SIG-M5 treated with dmso at 0.1 percent for 504 hours (cell line): ENCODE results near the gene SERP2.

Experiments
- DNase-seq: peaks from one replicate; lab custom pipeline; 2025; ENCODE audit not compliant: unreplicated experiment; lab: John Stamatoyannopoulos, UW

The SERP2 gene

DNA sequence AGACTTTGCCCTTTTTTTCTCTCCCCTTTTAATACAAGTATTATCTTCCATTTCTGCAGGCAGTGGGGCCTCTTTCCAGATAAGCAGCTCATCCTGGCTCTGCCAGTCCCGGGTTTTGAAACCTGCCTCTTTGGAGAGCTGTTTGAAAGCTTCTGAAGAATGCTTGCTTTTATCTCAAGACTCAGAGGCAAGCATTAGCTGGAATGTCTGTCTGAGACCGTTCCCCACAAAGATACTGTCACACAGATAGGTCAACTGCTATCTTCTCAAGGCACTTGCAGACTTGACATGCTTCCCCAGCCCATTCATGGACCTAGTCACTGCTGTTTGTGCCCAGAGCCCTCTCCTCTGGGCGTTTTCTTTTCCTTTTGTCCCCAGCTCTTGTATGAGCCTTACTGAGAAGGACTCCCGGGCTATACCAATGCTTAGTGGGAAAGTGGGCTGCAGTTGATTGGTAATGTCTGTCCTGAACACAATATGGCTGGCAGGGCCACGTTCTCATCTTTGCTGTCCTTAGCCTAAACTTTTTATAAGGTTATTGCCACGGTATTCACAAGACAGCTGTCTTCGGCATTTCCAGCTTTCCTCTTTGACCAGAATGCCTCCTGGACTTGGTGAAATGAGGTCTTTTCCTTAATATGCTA is 13.4 kb downstream of the SERP2 start:
- DNase-seq: no peak

DNA sequence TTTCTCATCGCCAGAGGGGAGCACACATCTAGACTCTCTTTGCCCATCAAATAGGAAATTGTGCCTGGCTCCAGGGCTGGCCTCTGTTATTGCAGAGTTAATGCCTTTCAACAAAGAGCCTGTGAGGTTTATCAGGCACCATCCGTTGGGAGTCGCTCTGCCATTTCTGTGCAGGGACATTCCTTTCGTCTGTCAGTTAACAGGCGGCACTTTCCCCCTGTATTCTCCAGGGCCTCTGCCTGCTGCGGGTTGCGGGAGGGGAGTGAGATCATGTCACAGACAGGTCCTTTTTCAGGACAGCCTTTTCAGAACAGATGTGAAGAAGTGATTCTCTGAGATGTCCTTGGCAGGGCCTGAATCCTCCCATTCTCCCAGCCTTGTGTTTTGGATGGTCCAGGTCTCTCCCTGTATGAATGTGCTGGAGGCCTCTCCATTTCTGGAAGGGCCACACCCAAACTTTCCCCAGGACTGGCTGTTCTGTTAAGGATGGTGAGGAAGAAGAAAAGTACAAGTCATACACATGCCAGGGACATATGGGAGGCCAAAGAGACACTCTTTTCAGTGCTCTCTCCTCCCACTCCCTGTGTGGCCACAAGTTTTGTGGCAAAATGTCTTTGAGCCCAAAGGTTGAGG is 14.9 kb downstream of the SERP2 start:
- no peak for DNase-seq

DNA sequence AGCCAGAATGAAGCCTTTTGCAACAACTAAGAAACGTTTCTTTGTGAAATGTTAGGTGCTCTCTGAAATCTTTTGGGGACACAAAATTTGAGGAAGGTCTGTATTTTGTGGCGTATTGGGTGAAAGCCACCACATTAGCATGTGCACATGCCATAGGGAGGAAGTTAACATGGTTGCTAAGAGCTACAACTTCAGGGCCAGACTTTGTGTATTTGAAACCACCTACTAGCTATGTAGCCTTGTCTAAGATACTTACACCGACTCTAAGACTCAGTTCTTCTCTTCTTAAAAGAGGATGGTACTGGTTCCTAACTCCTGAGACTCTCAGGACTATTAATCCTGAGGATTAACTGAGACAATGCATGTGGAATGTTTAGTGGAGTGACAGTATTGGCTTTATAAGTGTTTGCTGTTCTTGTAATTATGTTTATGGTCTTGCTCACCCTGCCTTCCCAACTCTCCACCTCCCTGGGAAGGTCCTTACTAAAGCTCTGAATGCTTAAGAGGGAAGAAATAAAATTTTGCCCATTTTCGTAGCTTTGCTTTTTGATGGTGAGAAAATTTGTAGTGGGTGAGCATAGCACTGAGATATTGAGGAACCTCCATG is 15.5 kb downstream of the SERP2 start:
- DNase-seq: no peak

DNA sequence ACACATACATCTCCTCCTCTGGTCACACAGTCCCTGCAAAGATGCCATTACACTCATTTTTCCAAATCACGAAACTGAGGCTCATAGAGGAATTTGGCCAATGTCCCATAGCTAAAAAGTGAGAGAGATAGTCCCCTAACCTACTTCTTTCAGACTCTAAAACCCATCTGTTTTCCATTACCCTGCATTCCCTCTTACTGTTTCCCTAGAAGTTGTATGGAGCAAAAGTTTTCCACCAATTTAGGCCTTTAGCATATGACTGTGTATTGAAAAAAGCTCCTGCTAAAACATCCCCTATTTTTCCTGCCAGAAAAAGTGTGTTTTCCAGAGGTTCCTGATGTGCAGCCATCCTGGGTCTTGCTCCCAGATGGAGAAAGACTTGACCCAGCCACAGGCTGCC is 16.3 kb downstream of the SERP2 start:
- DNase-seq: no peak

DNA sequence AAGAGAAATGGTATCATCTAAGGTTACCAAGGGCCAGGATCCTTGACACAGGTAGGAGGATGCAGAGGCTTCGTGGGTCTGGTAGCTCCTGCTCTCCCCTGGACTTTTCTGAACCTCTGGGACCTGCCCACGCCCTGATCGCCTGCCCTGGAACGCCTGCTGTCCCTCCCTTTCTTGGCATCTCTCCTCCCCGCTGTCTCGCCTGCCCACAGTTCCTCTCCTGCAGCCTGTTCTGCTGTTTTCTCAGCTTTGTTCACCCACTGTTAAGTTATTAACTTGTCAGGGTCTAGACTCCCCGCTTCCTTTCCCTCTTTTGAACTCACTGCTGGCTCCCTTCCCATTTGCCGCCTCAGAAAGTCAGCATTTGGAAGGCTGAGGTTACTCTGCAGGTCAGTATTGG is 19.8 kb downstream of the SERP2 start:
- DNase-seq: no peak

DNA sequence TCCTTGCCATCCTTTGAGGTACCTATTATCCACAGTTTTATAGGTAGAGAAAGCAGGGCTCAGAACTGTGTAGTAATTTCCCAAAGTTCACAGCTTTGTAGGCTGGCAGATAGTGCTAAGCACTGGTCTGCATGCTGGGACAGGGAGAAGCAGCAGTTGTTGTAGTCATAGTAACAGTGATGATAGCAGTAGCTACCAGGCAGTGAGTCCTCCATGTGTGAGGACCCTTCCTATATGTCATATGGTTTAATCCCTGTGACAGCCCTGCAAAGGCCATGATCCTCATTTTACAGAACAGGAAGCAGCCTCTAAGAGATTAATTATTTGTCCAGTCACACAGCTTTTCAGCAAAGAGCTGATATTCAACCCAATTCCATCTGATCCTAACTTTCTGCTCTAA is 21.0 kb downstream of the SERP2 start:
- DNase-seq: no peak

DNA sequence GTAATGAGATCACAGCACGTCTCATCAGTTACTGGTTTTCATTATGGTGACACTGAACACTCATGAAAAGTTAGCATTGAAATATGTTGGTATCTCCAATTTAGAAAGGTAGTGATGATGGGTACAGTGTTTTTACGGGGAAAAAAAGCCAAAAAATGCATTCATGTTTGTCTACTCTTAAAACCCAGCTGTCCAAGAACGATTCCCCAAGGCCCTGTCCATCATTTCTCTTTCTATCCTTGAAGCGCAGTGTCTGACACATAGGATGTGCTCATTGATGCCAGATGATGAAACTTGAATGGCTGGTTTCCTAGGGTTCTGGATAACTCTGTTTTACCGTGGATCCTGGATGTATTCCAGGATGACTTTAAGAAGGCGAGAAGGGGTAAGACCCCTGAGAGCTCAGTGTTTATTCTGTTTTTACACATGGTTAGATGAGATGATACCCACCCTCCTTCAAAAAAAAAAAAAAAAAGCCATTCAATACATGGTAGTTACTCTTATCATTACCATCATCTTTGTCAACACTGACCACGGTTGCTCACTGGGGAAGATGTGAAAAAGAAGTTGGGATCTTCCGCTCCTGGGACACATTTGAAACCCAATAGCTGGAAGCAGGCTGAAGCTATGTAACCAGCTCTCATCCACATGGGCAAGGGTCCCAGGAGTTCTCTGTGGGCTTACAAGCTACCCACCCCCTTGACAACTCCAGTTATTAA is 22.5 kb downstream of the SERP2 start:
- DNase-seq: no peak

DNA sequence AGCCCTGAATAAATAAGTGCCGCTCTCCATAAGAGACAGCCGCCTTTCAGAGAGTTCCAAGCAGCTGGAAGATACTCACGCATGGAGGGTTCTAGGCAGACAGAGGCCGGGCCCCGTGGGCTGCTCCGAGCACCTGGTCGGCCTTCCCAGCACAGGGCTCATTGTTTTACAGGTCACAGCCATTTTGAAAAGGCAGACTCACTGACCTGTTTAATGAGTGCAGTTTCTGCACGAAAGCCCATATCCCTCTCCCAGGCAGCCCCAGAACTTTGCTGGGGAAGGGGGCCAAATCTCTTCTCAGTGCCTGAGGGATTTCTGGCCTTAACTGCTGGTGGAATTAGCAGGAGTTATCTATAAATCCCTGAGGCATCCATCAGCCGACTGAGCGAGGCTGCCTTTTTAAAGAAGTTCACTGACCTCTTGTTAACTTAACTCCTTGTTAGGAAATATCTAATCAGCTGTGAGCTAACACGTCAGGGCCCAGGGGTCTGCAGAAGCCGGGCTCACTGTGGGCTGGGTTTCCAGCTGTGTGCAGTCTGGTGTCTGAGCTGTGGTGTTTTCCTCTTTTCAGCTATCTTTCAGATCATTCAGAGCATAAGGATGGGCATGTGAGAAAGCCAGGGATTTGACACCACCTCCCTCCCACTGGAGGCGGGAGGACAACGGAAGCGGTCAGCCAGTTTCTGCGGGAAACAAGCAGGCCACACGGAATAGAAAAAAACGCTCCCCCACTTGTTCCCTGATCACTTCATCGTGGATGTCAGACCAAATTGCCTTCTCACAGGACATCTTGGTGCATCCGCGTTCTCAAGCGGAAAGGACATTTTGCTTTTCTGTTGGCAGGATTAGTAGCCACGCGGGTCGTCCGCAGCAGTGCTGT is 23.3 kb downstream of the SERP2 start:
- no peak for DNase-seq

DNA sequence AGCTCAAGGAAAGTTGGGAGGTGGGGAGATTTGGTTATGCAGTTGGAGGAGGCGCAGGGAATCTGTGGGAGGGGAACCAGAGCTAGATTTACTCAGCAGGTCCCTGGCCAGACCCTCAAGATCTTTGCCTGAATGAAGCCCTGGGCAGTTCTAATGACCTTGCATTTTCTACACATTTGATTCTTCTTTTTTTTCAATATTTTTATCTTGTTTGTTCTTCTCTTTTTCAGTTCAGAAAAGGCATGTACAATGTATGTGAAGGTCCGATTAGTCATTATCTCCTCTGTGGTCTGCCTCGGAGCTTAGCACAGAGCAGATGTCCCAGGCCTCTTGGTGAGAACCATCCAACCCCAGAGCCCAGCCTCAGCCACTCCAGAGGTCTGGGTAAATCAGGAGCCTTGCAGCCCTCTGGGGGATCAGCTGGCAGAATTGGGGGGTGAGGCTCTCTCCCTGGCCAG is 24.2 kb downstream of the SERP2 start:
- no peak for DNase-seq

DNA sequence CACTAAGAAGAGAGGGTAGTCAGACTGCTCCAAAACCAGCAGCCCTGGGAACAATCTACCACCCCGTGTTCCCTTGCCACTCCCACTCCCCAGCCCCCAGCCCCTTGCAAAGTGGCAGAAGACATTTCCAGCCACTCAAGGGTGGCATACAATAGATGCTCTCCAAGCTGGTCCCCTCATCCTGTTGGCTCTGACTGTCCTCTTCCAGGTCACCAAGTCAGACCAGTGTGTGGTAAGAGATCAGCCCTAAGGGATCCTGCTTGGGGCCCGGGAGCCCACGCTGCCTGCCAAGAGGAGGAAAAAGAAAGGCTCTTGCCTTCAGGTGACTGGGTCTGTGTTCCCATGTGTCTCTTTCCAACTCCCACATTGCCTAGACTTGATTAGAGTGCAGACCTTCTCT is 25.0 kb downstream of the SERP2 start:
- no peak for DNase-seq

DNA sequence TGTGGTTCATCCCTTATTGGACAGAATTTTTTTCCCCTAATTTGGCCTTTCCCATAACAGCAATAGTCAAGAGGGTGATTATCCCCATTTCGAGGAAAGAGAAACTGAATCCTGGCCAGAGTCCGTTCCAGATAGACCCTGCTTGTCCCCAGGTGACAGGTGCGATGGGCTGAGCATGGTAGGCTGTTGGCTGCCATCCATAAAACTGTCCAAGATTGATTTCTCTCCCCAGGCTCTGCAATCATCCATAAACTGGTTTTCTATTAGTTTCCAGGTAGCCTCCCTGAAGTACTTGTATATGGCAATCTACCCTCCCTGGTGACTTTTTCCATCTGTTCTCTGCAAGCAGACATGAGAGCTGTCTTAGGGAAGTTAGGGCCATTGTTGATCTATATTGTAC is 25.4 kb downstream of the SERP2 start:
- DNase-seq: no peak

DNA sequence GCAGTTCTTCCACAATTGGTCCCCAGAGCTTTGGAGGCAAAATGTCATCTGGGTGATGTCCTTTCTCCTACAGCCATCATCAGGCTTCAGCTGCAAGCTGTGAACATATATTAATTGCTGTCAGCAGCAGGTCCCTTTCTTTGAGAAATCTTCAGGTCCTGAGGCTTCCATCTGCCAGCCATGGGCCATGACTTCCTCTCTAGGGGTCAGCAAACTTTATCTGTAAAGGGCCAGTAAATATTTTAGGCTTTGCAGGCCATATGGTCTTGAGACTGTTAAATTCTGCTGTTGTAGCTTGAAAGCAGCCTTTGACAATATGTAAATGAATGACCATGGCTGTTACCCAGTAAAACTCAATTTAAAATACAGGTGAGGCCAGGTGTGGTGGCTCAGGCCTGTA is 27.1 kb downstream of the SERP2 start:
- DNase-seq: no peak

DNA sequence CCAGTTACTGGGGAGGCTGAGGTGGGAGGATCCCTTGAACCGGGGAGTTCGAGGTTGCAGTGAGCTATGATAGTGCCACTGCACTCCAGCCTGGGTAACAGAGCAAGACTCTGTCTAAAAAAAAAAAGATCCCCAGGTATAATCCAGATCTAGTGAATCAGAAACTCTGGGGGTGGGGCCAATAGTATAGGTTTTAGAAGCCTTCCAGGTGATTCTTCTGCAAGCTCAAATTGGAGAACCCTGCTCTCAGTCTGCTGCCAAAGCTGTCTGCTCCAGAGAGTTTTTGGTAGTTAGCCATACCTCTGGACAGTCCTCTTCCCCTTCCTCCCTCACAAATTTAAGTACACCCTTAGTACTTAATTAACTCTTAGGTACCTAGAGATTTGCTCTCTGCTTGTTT is 28.0 kb downstream of the SERP2 start:
- no peak for DNase-seq

DNA sequence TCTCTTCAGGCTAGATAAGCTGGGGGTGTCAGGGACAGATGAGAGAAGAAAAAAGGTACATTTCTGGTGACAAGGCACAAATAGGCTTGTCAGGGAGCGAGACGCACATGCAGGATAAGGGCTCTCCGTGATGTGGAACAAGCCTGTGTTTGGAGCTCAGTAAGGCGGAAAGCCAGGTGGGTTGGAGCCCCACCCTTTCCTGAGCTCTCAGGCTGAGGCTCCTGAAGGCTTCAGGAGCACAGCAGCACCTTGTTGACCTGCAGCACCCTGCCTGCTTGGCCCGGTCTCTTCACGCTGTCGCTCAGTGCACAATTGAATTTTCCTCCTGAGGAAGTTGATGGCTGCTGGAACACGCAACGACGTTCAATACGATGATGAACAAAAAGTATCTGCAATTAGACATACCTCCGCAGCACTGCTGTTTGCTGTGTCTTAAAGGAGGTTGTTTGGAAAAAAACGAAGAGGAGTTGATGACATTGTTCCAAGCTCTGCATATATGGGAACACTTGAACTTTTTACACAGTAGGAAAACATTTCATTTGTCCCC is 29.3 kb downstream of the SERP2 start:
- DNase-seq: no peak

DNA sequence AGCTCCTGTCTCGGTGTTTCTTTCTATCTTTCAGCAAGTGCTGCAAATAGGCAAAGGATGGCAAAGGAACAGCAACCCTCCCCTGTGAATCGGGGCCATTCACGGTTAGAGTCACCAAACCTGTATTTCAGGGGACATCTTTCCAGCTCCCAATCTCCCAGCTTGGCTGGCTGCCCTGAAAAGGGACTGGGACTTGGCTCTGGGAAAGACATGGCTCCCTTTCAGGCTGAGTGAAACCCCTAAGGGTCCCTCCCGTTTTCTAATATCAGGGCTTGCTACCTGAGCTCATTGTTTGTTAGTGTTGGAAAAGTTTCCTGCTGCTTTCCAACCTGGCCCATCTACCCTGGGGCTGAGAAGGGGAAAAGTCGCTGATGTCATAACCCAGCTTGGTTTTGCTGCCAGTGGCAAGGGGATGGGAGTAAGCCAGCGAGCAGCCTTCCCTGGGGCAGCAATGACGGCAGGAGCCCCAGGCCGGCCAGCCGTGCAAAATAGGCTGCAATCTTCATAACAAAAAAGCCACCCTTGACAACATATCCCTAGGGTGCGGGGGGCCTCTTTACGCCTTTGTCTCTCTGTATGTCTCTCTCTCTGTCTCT is 29.9 kb downstream of the SERP2 start:
- DNase-seq: no peak

DNA sequence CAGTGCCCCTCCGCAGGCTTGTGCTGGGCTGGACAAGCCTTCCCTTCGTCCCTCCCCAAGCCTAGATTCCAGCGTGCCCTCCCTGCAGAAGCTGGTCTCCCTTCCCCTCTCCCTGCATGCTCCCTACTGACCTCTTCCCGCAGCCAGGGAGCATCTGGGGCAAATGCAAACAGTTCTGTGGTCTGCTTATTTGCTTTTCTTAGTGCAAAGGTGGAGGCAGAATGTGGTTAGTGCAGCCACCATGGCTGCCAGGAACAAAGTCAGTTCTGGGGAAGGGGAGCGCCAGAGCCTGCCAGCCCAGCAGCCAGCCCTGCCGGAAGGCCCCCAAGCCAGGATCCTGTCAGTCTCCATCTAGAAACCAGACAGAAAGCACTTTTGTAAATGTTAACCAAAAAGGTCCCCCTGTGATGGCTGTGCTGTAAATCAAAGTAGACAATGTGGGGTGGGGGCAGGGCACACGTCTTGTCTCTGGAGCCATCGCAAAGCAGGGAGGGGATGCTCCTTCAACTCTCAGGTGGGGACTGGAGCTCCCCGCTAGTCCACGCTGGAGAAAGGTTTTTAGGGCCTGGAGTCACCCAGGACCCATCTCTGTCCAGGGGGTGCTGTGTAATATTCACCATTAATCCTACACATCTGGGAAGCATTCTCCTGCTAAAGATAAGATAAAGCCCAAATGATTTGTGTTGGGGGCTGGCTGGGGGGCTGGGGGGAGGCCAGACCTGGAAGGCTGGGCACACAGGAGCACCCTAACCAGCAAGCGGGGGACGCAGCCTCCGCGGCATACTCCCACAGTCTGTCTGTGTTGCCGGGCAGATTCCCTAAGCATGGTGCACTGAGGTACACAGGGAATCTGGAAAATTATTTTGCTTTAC is 30.9 kb downstream of the SERP2 start:
- no peak for DNase-seq

DNA sequence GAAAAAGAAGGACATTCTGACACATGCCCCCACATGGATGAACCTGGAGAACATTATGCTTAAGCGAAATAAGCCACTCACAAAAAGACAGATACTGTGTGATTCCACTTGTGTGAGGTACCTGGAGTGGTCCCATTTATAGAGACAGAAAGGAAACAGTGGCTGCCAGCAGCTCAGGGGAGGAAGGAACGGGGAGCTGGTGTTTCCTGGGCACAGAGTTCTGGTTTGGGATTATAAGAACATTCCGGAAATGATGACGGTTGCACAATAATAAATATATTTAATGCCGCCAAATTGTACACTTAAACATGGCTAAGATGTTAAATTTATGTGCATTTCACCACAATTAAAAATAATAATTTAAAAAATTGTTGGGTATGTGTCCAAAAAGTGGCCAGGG is 33.0 kb downstream of the SERP2 start:
- DNase-seq: no peak

DNA sequence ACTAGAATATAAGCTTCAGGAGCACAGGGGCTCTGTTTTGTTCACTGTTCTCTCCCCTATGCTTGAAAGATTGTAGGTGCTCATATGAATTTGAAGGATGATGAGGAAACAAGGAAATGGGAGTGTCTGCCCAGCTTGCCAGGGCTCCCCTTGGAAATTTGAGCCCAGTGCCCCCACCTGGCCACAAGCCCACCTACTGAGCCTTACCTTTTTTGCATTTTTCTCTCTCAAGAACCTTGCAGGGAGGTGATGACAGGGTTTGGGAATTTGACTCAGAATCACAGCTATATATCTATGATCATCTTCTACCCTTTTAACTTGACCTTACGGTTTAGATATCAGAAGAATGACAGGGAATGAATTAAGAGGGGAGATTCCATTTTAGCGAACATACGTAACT is 33.8 kb downstream of the SERP2 start:
- no peak for DNase-seq

DNA sequence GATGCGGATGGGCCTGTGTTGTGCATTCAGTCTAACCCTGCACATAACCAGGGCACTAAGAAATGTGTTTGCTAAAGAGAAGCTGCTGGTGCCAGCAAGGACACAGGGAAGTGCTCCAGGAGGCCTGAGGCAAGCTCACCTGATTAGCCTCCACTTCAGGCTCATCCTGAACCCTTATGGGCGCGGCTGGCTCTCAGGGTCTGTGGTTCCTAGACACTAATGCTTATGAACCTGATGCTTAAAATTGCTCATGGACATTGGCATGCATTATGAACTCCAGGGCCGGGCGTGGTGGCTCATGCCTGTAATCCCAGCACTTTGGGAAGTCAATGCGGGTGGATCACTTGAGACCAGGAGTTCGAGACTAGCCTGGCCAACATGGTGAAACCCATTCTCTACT is 34.3 kb downstream of the SERP2 start:
- no peak for DNase-seq
